Smooth muscle cell (in vitro differentiated cells): ENCODE measurements around the gene DNAH7. TPM values are rescaled to one million over a fixed set of nuclear protein-coding genes. Genes with fewer than 3 reads are reported as not detected.

Experiments used
- DNase-seq: peaks from one replicate; lab custom pipeline; 2025; ENCODE audit not compliant: unreplicated experiment; lab: John Stamatoyannopoulos, UW
- H2AFZ ChIP-seq: fragments of 200-600 bp; sonication (generic); 2 replicates; pipeline ENCODE4 v1.6.0; 2016; ENCODE audit warnings: antibody characterized with exemption, low read depth, mild to moderate bottlenecking
- H3F3A ChIP-seq: fragments of 200-600 bp; sonication (generic); 2 replicates; pipeline ENCODE4 v1.6.0; 2017; ENCODE audit warnings: antibody characterized with exemption, low read depth
- H3K27ac ChIP-seq: fragments of 200-600 bp; sonication (generic); 2 replicates; pipeline ENCODE4 v1.5.1; 2016; ENCODE audit warnings: low read depth, mild to moderate bottlenecking
- H3K27me3 ChIP-seq: fragments of 200-600 bp; sonication (generic); 2 replicates; pipeline ENCODE4 v1.6.1; 2016; ENCODE audit warnings: low read depth, mild to moderate bottlenecking
- H3K36me3 ChIP-seq: fragments of 200-600 bp; sonication (generic); 2 replicates; pipeline ENCODE4 v1.5.1; 2016; ENCODE audit warnings: low read depth
- H3K4me1 ChIP-seq: fragments of 200-600 bp; sonication (generic); 2 replicates; pipeline ENCODE4 v1.5.1; 2016; ENCODE audit warnings: low read depth
- H3K4me2 ChIP-seq: fragments of 200-600 bp; sonication (generic); 2 replicates; pipeline ENCODE4 v1.6.0; 2016; ENCODE audit warnings: mild to moderate bottlenecking
- H3K4me3 ChIP-seq: fragments of 200-600 bp; sonication (generic); 2 replicates; pipeline ENCODE4 v1.5.1; 2016; ENCODE audit warnings: mild to moderate bottlenecking
- H3K79me2 ChIP-seq: fragments of 200-600 bp; sonication (generic); 2 replicates; pipeline ENCODE4 v1.6.0; 2016; ENCODE audit warnings: low read depth, mild to moderate bottlenecking
- H3K9ac ChIP-seq: fragments of 200-600 bp; sonication (generic); 2 replicates; pipeline ENCODE4 v1.6.0; 2016; ENCODE audit warnings: low read depth
- H3K9me3 ChIP-seq: fragments of 200-600 bp; sonication (generic); replicated peaks from 2 replicates; pipeline ENCODE4 v1.5.1; 2016; ENCODE audit warnings: low read depth
- H4K20me1 ChIP-seq: fragments of 200-600 bp; sonication (generic); 2 replicates; pipeline ENCODE4 v1.6.0; 2016; ENCODE audit warnings: low read depth
- CTCF ChIP-seq: fragments of 200-600 bp; sonication (generic); IDR thresholded peaks from 2 replicates; pipeline ENCODE4 v1.5.1; 2017; ENCODE audit warnings: borderline replicate concordance, mild to moderate bottlenecking, antibody characterized with exemption; ENCODE audit not compliant: insufficient read depth, poor library complexity, severe bottlenecking
- WGBS: methylation state at CpG from one replicate; pipeline ENCODE4 v1.1.7; 2016; ENCODE audit warnings: low lambda C conversion rate; 5-methylcytosine and 5-hydroxymethylcytosine counted together
- polyA plus RNA-seq: library from polyadenylated mRNA; unstranded; fragments of >200 nt; fragmentation: Nextera tagmentation; extraction: Ambion mirVana; gene quantifications from 2 replicates; pipeline ENCODE4 v1.2.1, GENCODE V29; 2016
- total RNA-seq: library from RNA; depleted of rRNA; stranded (reverse); fragments of >200 nt; gene quantifications from 2 replicates; pipeline ENCODE4 v1.2.3, GENCODE V29; 2014

The DNAH7 gene
- total and polyA plus RNA-seq, 2 experiments from 2014 or later = 0.99 to 1.2 TPM

GRCh38 chr2:195967336-195967735 lies 101.3 kb downstream of the DNAH7 start:
- no peak overlapping the region for H3K4me2 ChIP-seq
- H3K27me3 ChIP-seq = no peaks in the 10 kb centered on the region
- WGBS = 80% methylated on average over 2 of the region's 2 CpGs
- TF ChIP-seq CTCF = no peak
- no peaks in the 10 kb centered on the region for H4K20me1 ChIP-seq
- no peak overlapping the region for H3K4me3 ChIP-seq
- DNase-seq = no peak
- H3K79me2 ChIP-seq = no peaks in the 10 kb centered on the region
- H3K4me1 ChIP-seq = no peaks in the 10 kb centered on the region
- H3F3A ChIP-seq = no peaks in the 10 kb centered on the region
- H3K36me3 ChIP-seq = no peaks in the 10 kb centered on the region
- H3K9me3 ChIP-seq = no peaks in the 10 kb centered on the region
- no peak overlapping the region for H3K27ac ChIP-seq
- no peak overlapping the region for H2AFZ ChIP-seq
- H3K9ac ChIP-seq = no peak overlapping the region

GRCh38 chr2:195961873-195962272 lies 106.8 kb downstream of the DNAH7 start:
- no peak overlapping the region for H3K4me3 ChIP-seq
- H3K4me2 ChIP-seq = no peak overlapping the region
- no peaks in the 10 kb centered on the region for H3K79me2 ChIP-seq
- no peak overlapping the region for H3K27ac ChIP-seq
- H3K27me3 ChIP-seq = no peaks in the 10 kb centered on the region
- no peak overlapping the region for H2AFZ ChIP-seq
- TF ChIP-seq CTCF = no peak
- H3K36me3 ChIP-seq = no peaks in the 10 kb centered on the region
- no peak for DNase-seq
- 90% methylated on average over 5 of the region's 5 CpGs for WGBS
- H3K9ac ChIP-seq = no peak overlapping the region
- H4K20me1 ChIP-seq = no peaks in the 10 kb centered on the region
- H3K9me3 ChIP-seq = no peaks in the 10 kb centered on the region
- no peaks in the 10 kb centered on the region for H3K4me1 ChIP-seq
- H3F3A ChIP-seq = no peaks in the 10 kb centered on the region

GRCh38 chr2:195959341-195959740 lies 109.3 kb downstream of the DNAH7 start:
- H2AFZ ChIP-seq = no peak overlapping the region
- no peaks in the 10 kb centered on the region for H3K27me3 ChIP-seq
- no peak overlapping the region for H3K27ac ChIP-seq
- H4K20me1 ChIP-seq = no peaks in the 10 kb centered on the region
- no peaks in the 10 kb centered on the region for H3K79me2 ChIP-seq
- no peak overlapping the region for H3K4me3 ChIP-seq
- H3F3A ChIP-seq = no peaks in the 10 kb centered on the region
- no peak overlapping the region for H3K9ac ChIP-seq
- H3K9me3 ChIP-seq = no peaks in the 10 kb centered on the region
- no peak for TF ChIP-seq CTCF
- WGBS = 82% methylated on average over 2 of the region's 2 CpGs
- no peak overlapping the region for H3K4me2 ChIP-seq
- no peak for DNase-seq
- H3K4me1 ChIP-seq = no peaks in the 10 kb centered on the region
- H3K36me3 ChIP-seq = no peaks in the 10 kb centered on the region

- no peak overlapping the region for H3K4me3 ChIP-seq
- no peak overlapping the region for H3K27ac ChIP-seq
- no peaks in the 10 kb centered on the region for H3K79me2 ChIP-seq
- no peaks in the 10 kb centered on the region for H3K4me1 ChIP-seq
- H3K9ac ChIP-seq = no peak overlapping the region
- TF ChIP-seq CTCF = no peak
- H2AFZ ChIP-seq = no peak overlapping the region
- H3K9me3 ChIP-seq = no peaks in the 10 kb centered on the region
- no peaks in the 10 kb centered on the region for H3K36me3 ChIP-seq
- WGBS = 75% methylated on average over 3 of the region's 3 CpGs
- H3F3A ChIP-seq = no peaks in the 10 kb centered on the region
- H3K4me2 ChIP-seq = no peak overlapping the region
- H4K20me1 ChIP-seq = no peaks in the 10 kb centered on the region
- H3K27me3 ChIP-seq = no peaks in the 10 kb centered on the region
- DNase-seq = no peak
These were observed 111.9 kb downstream of the DNAH7 start for GRCh38 chr2:195956725-195957124.
